Lower lobe of right lung (tissue), 2 donors: ENCODE measurements around the gene ZNG1A. TPM values are rescaled to one million over a fixed set of nuclear protein-coding genes. Genes with fewer than 3 reads are reported as not detected.
"Not testable (repeated sequence)": the region's sequence is repeated elsewhere in the genome, so short reads cannot be mapped to it uniquely, and the experiment has no call there.

ENCODE experiments used
- ATAC-seq, 2 donors: fragments of 200-7000 bp; cut with Tn5 transposase; one replicate each; pipeline ENCODE4 v1.9.1; 2020 to 2022; ENCODE audit warnings: mild to moderate bottlenecking in 2 of 2, moderate library complexity in 2 of 2
- DNase-seq: peaks from one replicate; pipeline ENCODE4 v3.0.0-alpha.2; 2020
- H3K27ac ChIP-seq: fragments of 200-600 bp; one replicate; pipeline ENCODE4 v1.8.0; 2022
- H3K27me3 ChIP-seq: fragments of 200-600 bp; one replicate; pipeline ENCODE4 v1.8.0; 2022; ENCODE audit warnings: low read depth
- H3K36me3 ChIP-seq: fragments of 200-600 bp; one replicate; pipeline ENCODE4 v1.8.0; 2022; ENCODE audit warnings: mild to moderate bottlenecking
- H3K4me1 ChIP-seq: fragments of 200-600 bp; one replicate; pipeline ENCODE4 v1.8.0; 2022
- H3K4me3 ChIP-seq: fragments of 200-600 bp; one replicate; pipeline ENCODE4 v1.8.0; 2022; ENCODE audit warnings: mild to moderate bottlenecking
- H3K9me3 ChIP-seq: fragments of 200-600 bp; one replicate; pipeline ENCODE4 v1.8.0; 2022
- intact Hi-C: fragments of 100-400 bp; cut with DNase I; formaldehyde crosslinking; loops from one replicate; pipeline ENCODE4 v1.11.0; 2022
- total RNA-seq: library from RNA; stranded (reverse); fragmentation: NEBNext Ultra II Directional; extraction: Animal tissue kit (Norgen Biotek cat#: 25700); gene quantifications from one replicate; pipeline ENCODE4 v1.2.1, GENCODE V29; 2021
- donor health status: DM: no; HTN: yes; CAD: no; lungs with severe emphysema.

The ZNG1A gene
- total RNA-seq, 1 donor from 2014 or later, result 28.4 TPM

- ATAC-seq, intact Hi-C loops, H3K9me3 ChIP-seq, H3K4me3 ChIP-seq, H3K4me1 ChIP-seq, H3K36me3 ChIP-seq, H3K27me3 ChIP-seq, DNase-seq, H3K27ac ChIP-seq: not testable (repeated sequence)
Measured at GRCh38 chr9:94992-95391, 83.9 kb downstream of the ZNG1A start.

GRCh38 chr9:94323-94722, 84.5 kb downstream of the ZNG1A start:
- H3K4me1 ChIP-seq, DNase-seq, H3K27ac ChIP-seq, H3K9me3 ChIP-seq, intact Hi-C loops, H3K27me3 ChIP-seq, H3K36me3 ChIP-seq, H3K4me3 ChIP-seq, ATAC-seq: not testable (repeated sequence)

GRCh38 chr9:93909-94308, 84.9 kb downstream of the ZNG1A start:
- not testable (repeated sequence) for H3K27ac ChIP-seq, ATAC-seq, H3K36me3 ChIP-seq

GRCh38 chr9:90851-91250, 88.0 kb downstream of the ZNG1A start:
- H3K27me3 ChIP-seq, H3K4me3 ChIP-seq, ATAC-seq, H3K4me1 ChIP-seq, H3K36me3 ChIP-seq, DNase-seq, intact Hi-C loops, H3K27ac ChIP-seq, H3K9me3 ChIP-seq: not testable (repeated sequence)

More at GRCh38 chr9:93909-94308, 84.9 kb downstream of the ZNG1A start:
- intact Hi-C loops, H3K4me3 ChIP-seq, H3K9me3 ChIP-seq, H3K4me1 ChIP-seq, DNase-seq, H3K27me3 ChIP-seq: not testable (repeated sequence)

GRCh38 chr9:88396-89037, 90.3 kb downstream of the ZNG1A start:
- H3K27ac ChIP-seq, H3K4me3 ChIP-seq, DNase-seq, H3K9me3 ChIP-seq, H3K27me3 ChIP-seq, intact Hi-C loops, H3K4me1 ChIP-seq, H3K36me3 ChIP-seq: not testable (repeated sequence)
- ATAC-seq, result peak; percentile 90 to 92

GRCh38 chr9:87860-88259, 91.0 kb downstream of the ZNG1A start:
- H3K36me3 ChIP-seq, H3K27me3 ChIP-seq, intact Hi-C loops, H3K9me3 ChIP-seq, H3K27ac ChIP-seq, H3K4me3 ChIP-seq, H3K4me1 ChIP-seq, ATAC-seq, DNase-seq: not testable (repeated sequence)

GRCh38 chr9:87105-87504, 91.8 kb downstream of the ZNG1A start:
- H3K27me3 ChIP-seq, H3K9me3 ChIP-seq, DNase-seq, H3K27ac ChIP-seq, H3K36me3 ChIP-seq, intact Hi-C loops, H3K4me1 ChIP-seq, ATAC-seq, H3K4me3 ChIP-seq: not testable (repeated sequence)

GRCh38 chr9:86697-87096, 92.2 kb downstream of the ZNG1A start:
- H3K4me1 ChIP-seq, intact Hi-C loops, DNase-seq, ATAC-seq, H3K9me3 ChIP-seq, H3K4me3 ChIP-seq, H3K36me3 ChIP-seq, H3K27ac ChIP-seq, H3K27me3 ChIP-seq: not testable (repeated sequence)

GRCh38 chr9:82932-83689, 95.7 kb downstream of the ZNG1A start:
- H3K36me3 ChIP-seq, H3K4me3 ChIP-seq, H3K27me3 ChIP-seq, intact Hi-C loops, H3K9me3 ChIP-seq, H3K27ac ChIP-seq, DNase-seq, ATAC-seq, H3K4me1 ChIP-seq: not testable (repeated sequence)

- H3K4me3 ChIP-seq, H3K27me3 ChIP-seq, H3K9me3 ChIP-seq, H3K27ac ChIP-seq, H3K36me3 ChIP-seq, intact Hi-C loops, H3K4me1 ChIP-seq, DNase-seq: not testable (repeated sequence)
- ATAC-seq, result peak; percentile 81 to 90
Measured at GRCh38 chr9:78333-78732, 100.5 kb downstream of the ZNG1A start.

GRCh38 chr9:76389-76788, 102.5 kb downstream of the ZNG1A start:
- ATAC-seq, H3K27ac ChIP-seq, H3K36me3 ChIP-seq, DNase-seq, H3K4me3 ChIP-seq, H3K27me3 ChIP-seq, H3K4me1 ChIP-seq, intact Hi-C loops, H3K9me3 ChIP-seq: not testable (repeated sequence)

GRCh38 chr9:73900-74525, 104.8 kb downstream of the ZNG1A start:
- H3K9me3 ChIP-seq, H3K36me3 ChIP-seq, intact Hi-C loops, DNase-seq, H3K27me3 ChIP-seq, H3K4me1 ChIP-seq: not testable (repeated sequence)
- H3K27ac ChIP-seq, result peak overlapping the region; percentile 56
- peak; percentile 25 to 43 for ATAC-seq
- peak overlapping the region; percentile 51 for H3K4me3 ChIP-seq

GRCh38 chr9:73076-73899, 105.6 kb downstream of the ZNG1A start:
- H3K9me3 ChIP-seq, intact Hi-C loops, H3K4me1 ChIP-seq, H3K27me3 ChIP-seq, H3K36me3 ChIP-seq: not testable (repeated sequence)
- Histone ChIP-seq H3K4me3 (peak overlapping the region; percentile 51), H3K27ac (peak overlapping the region; percentile 56)
- peak; percentile 72 to 81 for ATAC-seq
- peak; percentile 52 for DNase-seq
